Measurements from ENCODE around the gene GYG2. TPM values are rescaled to one million over a fixed set of nuclear protein-coding genes. Genes with fewer than 3 reads are reported as not detected.
"Not testable (repeated sequence)": the region's sequence is repeated elsewhere in the genome, so short reads cannot be mapped to it uniquely, and the experiment has no call there.

Gene GYG2
- total and polyA plus RNA-seq, 9 donors = 1.3 to 5.3 (median 3.1) TPM

DNA sequence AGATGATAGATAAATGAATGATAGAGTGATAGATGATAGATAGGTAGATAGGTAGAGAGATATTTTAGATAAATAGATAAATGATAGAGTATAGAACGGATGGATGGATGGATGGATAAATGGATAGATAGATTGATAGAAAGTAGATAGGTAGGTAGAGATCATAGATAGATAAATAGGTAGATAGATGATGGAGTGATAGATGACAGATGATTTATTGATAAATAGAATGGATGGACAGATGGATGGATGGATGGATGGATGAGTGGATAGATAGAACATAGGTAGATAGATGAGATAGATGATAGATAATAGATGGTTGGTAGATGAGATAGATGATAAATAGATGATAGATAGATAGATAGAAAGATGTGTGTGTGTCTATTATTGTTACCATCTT is 50.9 kb downstream of the GYG2 start:
- Histone ChIP-seq H3K4me3 (ENCODE audit: low read length) (no peak overlapping the region), H3K9me3 (replicated peaks; ENCODE audit: control insufficient read depth, low read depth, low read length) (peaks cover 6% of the 10 kb centered on the region), H3K27me3 (ENCODE audit: control insufficient read depth, insufficient read depth, low read length) (no peaks in the 10 kb centered on the region), H3K4me1 (ENCODE audit: control insufficient read depth, insufficient read depth, low read length) (no peaks in the 10 kb centered on the region), H3K36me3 (ENCODE audit: control insufficient read depth, insufficient read depth, low read length) (no peaks in the 10 kb centered on the region), H3K27ac (ENCODE audit: low read length) (no peak overlapping the region)
- DNase-seq = no peak
- 100% methylated on average over 1 of the region's 1 CpG for WGBS (ENCODE audit: insufficient coverage)

DNA sequence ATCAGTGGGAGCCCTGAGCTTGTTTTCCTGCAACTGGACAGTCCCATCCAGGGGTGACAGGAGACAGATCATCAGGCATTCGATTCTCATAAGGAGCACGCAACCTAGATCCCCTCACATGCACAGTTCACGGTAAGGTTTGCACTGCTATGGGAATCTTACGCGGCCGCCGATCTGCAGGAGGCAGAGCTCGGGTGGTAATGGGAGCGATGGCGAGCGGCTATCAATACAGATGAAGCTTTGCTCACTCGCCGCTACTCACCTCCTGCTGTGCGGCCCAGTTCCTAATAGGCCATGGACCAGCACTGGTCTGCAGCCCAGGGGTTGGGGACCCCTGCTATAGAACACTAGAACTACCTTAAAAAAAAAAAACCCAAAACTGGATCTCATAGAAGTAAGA is 55.0 kb downstream of the GYG2 start:
- DNase-seq = no peak
- Histone ChIP-seq H3K9me3 (replicated peaks; ENCODE audit: control insufficient read depth, low read depth, low read length) (no peaks in the 10 kb centered on the region), H3K27me3 (ENCODE audit: control insufficient read depth, insufficient read depth, low read length) (no peaks in the 10 kb centered on the region), H3K4me1 (ENCODE audit: control insufficient read depth, insufficient read depth, low read length) (no peaks in the 10 kb centered on the region), H3K36me3 (ENCODE audit: control insufficient read depth, insufficient read depth, low read length) (no peaks in the 10 kb centered on the region), H3K4me3 (ENCODE audit: low read length) (no peak overlapping the region), H3K27ac (ENCODE audit: low read length) (no peak overlapping the region)
- 96% methylated on average over 12 of the region's 14 CpGs for WGBS (ENCODE audit: insufficient coverage)

- no peak for DNase-seq
- Histone ChIP-seq H3K4me3 (ENCODE audit: low read length) (no peak overlapping the region), H3K27ac (ENCODE audit: low read length) (no peak overlapping the region), H3K27me3 (ENCODE audit: control insufficient read depth, insufficient read depth, low read length) (peaks cover 9% of the 10 kb centered on the region), H3K4me1 (ENCODE audit: control insufficient read depth, insufficient read depth, low read length) (peaks cover 2% of the 10 kb centered on the region), H3K36me3 (ENCODE audit: control insufficient read depth, insufficient read depth, low read length) (no peaks in the 10 kb centered on the region), H3K9me3 (replicated peaks; ENCODE audit: control insufficient read depth, low read depth, low read length) (no peaks in the 10 kb centered on the region)
- 73% methylated on average over 2 of the region's 7 CpGs for WGBS (ENCODE audit: insufficient coverage)
Measured at GRCh38 chrX:2888309-2888708, 59.6 kb downstream of the GYG2 start.

GRCh38 chrX:2889045-2889605 is 60.4 kb downstream of the GYG2 start:
- H3K27ac ChIP-seq (ENCODE audit: low read length) = no peak overlapping the region
- peaks cover 2% of the 10 kb centered on the region for H3K4me1 ChIP-seq (ENCODE audit: control insufficient read depth, insufficient read depth, low read length)
- WGBS (ENCODE audit: insufficient coverage) = 56% methylated on average over 7 of the region's 11 CpGs
- peak; percentile 5 for DNase-seq
- no peaks in the 10 kb centered on the region for H3K9me3 ChIP-seq (replicated peaks; ENCODE audit: control insufficient read depth, low read depth, low read length)
- H3K4me3 ChIP-seq (ENCODE audit: low read length) = peak overlapping the region; percentile 39
- H3K36me3 ChIP-seq (ENCODE audit: control insufficient read depth, insufficient read depth, low read length) = no peaks in the 10 kb centered on the region
- H3K27me3 ChIP-seq (ENCODE audit: control insufficient read depth, insufficient read depth, low read length) = peaks cover 9% of the 10 kb centered on the region

DNA sequence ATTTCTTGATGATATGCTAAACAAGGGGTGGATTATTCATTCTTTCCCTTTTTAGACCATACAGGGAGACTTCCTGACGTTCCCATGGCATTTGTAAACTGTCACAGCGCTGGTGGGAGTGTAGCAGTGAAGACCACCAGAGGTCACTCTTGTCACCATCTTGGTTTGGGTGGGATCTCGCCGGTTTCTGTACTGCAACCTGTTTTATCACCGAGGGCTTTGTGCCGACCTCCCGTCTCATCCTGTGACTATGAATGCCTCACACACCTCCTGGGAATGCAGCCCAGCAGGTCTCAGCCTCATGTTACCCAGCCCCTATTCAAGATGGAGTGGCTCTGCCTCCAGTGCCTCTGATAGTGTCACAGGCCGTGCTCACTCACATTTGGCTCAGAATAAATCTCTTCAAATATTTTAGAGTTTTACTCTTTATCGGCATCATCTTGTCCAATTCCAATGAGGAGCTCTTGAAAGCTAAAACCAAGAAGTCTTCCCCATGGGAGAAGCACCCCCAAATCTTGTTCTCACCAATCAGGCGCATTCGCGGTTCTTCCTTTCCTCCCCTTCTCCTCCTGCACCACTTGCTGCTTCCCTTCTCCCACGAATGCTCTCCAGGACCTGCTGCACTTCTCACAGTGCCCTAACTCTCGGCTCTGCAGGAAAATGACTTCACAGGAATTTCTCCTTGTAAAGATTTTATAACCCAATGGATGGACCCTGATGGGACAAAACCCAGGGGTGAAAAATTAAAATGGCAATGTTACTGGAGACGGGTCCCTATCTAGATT is 61.2 kb downstream of the GYG2 start:
- Histone ChIP-seq H3K4me3 (ENCODE audit: low read length) (peak overlapping the region; percentile 39), H3K27me3 (ENCODE audit: control insufficient read depth, insufficient read depth, low read length) (peaks cover 12% of the 10 kb centered on the region)
- WGBS (ENCODE audit: insufficient coverage) = 7% methylated on average over 12 of the region's 15 CpGs
- peak; percentile 28 for DNase-seq
- H3K27ac ChIP-seq (ENCODE audit: low read length); H3K36me3 ChIP-seq (ENCODE audit: control insufficient read depth, insufficient read depth, low read length); H3K4me1 ChIP-seq (ENCODE audit: control insufficient read depth, insufficient read depth, low read length); H3K9me3 ChIP-seq (replicated peaks; ENCODE audit: control insufficient read depth, low read depth, low read length): not testable (repeated sequence)

DNA sequence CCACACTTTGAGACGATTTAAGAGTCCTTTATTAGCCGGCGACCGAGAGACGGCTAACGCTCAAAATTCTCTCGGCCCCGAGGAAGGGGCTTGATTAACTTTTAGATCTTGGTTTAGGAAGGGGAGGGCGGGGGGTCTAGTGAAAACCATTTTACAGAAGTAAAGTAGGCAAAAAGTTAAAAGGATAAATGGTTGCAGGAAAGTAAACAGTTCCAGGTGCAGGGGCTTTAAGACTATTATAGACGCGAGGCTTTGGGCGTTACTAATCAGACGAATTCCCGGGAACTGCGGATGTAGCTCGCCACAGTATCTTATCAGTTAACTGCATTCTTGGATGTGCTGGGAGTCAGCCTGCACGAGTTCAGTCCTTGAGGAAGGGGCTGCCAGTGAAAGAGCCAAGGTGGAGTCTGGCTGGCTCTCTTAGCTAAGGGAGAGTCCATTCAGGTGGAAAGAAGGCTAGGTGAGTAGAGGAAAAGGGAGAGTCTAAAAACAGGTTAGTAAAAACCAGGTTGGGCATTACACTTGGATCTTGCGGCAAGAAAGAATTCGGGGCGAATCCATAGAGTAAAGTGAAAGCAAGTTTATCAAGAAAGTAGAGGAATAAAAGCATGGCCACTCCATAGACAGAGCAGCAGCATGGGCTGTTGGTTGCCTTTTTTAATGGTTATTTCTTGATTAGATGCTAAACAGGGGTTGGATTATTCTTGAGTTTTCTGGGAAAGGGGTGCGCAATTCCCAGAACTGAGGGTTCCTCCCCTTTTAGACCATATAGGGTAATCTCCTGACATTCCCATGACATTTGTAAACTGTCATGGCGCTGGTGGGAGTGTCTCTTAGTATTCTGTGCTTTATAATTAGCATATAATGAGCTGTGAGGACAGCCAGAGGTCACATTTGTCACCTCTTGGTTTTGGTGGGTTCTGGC is 62.1 kb downstream of the GYG2 start:
- DNase-seq; H3K9me3 ChIP-seq (replicated peaks; ENCODE audit: control insufficient read depth, low read depth, low read length); H3K4me3 ChIP-seq (ENCODE audit: low read length); H3K27ac ChIP-seq (ENCODE audit: low read length); H3K36me3 ChIP-seq (ENCODE audit: control insufficient read depth, insufficient read depth, low read length); H3K4me1 ChIP-seq (ENCODE audit: control insufficient read depth, insufficient read depth, low read length): not testable (repeated sequence)
- peaks cover 15% of the 10 kb centered on the region for H3K27me3 ChIP-seq (ENCODE audit: control insufficient read depth, insufficient read depth, low read length)
- 27% methylated on average over 9 of the region's 22 CpGs for WGBS (ENCODE audit: insufficient coverage)

GRCh38 chrX:2892816-2893215 is 64.1 kb downstream of the GYG2 start:
- H3K9me3 ChIP-seq (replicated peaks; ENCODE audit: control insufficient read depth, low read depth, low read length) = no peaks in the 10 kb centered on the region
- no peak overlapping the region for H3K4me3 ChIP-seq (ENCODE audit: low read length)
- H3K27me3 ChIP-seq (ENCODE audit: control insufficient read depth, insufficient read depth, low read length) = peaks cover 17% of the 10 kb centered on the region
- peaks cover 9% of the 10 kb centered on the region for H3K4me1 ChIP-seq (ENCODE audit: control insufficient read depth, insufficient read depth, low read length)
- WGBS (ENCODE audit: insufficient coverage) = 100% methylated on average over 2 of the region's 5 CpGs
- H3K27ac ChIP-seq (ENCODE audit: low read length) = no peak overlapping the region
- no peak for DNase-seq
- no peaks in the 10 kb centered on the region for H3K36me3 ChIP-seq (ENCODE audit: control insufficient read depth, insufficient read depth, low read length)

GRCh38 chrX:2894885-2895292 is 66.2 kb downstream of the GYG2 start:
- peak; percentile 11 for DNase-seq
- H3K4me3 ChIP-seq (ENCODE audit: low read length) = no peak overlapping the region

GRCh38 chrX:2897311-2897689 is 68.6 kb downstream of the GYG2 start:
- Histone ChIP-seq H3K9me3 (replicated peaks; ENCODE audit: control insufficient read depth, low read depth, low read length) (no peaks in the 10 kb centered on the region), H3K4me3 (ENCODE audit: low read length) (no peak overlapping the region), H3K4me1 (ENCODE audit: control insufficient read depth, insufficient read depth, low read length) (peaks cover 7% of the 10 kb centered on the region), H3K36me3 (ENCODE audit: control insufficient read depth, insufficient read depth, low read length) (no peaks in the 10 kb centered on the region), H3K27ac (ENCODE audit: low read length) (no peak overlapping the region), H3K27me3 (ENCODE audit: control insufficient read depth, insufficient read depth, low read length) (peaks cover 13% of the 10 kb centered on the region)
- no peak for DNase-seq
- WGBS (ENCODE audit: insufficient coverage) = 62% methylated on average over 10 of the region's 12 CpGs

More at GRCh38 chrX:2894885-2895292, 66.2 kb downstream of the GYG2 start:
- Histone ChIP-seq H3K9me3 (replicated peaks; ENCODE audit: control insufficient read depth, low read depth, low read length) (no peaks in the 10 kb centered on the region), H3K36me3 (ENCODE audit: control insufficient read depth, insufficient read depth, low read length) (no peaks in the 10 kb centered on the region), H3K4me1 (ENCODE audit: control insufficient read depth, insufficient read depth, low read length) (peaks cover 7% of the 10 kb centered on the region), H3K27me3 (ENCODE audit: control insufficient read depth, insufficient read depth, low read length) (peaks cover 16% of the 10 kb centered on the region), H3K27ac (ENCODE audit: low read length) (no peak overlapping the region)
- WGBS (ENCODE audit: insufficient coverage) = 20% methylated on average over 3 of the region's 9 CpGs

Measured in muscle of leg (tissue), 11 donors.